H4 (cell line): Measurements from ENCODE around the gene CDH12. TPM values are rescaled to one million over a fixed set of nuclear protein-coding genes. Genes with fewer than 3 reads are reported as not detected.
"Not testable (repeated sequence)": the region's sequence is repeated elsewhere in the genome, so short reads cannot be mapped to it uniquely, and the experiment has no call there.

Source experiments
- DNase-seq: peaks from one replicate; pipeline ENCODE4 v3.0.0-alpha.2; 2015; ENCODE audit warnings: low spot score
- total RNA-seq: library from RNA; depleted of rRNA; stranded (reverse); fragments of >200 nt; shearing (Covaris generic); gene quantifications from 2 replicates; pipeline ENCODE4 v1.2.3, GENCODE V29; 2014

The CDH12 gene
- total RNA-seq, 1 experiment from 2014 or later: 49.2 TPM

DNA sequence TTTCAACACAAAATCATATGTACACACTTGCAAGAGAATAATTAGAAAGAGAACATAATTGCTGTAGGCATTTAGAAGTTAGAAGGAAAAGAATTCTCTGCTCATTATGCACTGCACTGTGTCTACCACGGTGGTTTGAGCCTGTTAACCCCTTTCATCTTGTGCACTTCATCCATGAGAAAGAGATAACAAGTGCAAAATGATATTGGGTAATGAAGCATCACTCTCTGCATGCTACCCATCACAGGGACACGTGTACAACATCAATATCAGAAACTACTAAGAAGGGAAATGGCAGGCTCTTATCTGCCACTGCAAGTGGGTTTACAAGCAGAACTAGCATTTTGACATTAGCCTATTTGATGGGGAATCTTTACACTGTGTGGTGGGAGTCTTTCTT, 202.6 kb downstream of the CDH12 start:
- DNase-seq: no peak

- peak; percentile 24 for DNase-seq
Measured at GRCh38 chr5:22649074-22649473, 204.1 kb downstream of the CDH12 start.

GRCh38 chr5:22644859-22645258, 208.3 kb downstream of the CDH12 start:
- no peak for DNase-seq

GRCh38 chr5:22643356-22643755, 209.8 kb downstream of the CDH12 start:
- DNase-seq: no peak

- DNase-seq: no peak
Measured at GRCh38 chr5:22631683-22632082, 221.5 kb downstream of the CDH12 start.

- DNase-seq: no peak
Measured at GRCh38 chr5:22627029-22627428, 226.1 kb downstream of the CDH12 start.

DNA sequence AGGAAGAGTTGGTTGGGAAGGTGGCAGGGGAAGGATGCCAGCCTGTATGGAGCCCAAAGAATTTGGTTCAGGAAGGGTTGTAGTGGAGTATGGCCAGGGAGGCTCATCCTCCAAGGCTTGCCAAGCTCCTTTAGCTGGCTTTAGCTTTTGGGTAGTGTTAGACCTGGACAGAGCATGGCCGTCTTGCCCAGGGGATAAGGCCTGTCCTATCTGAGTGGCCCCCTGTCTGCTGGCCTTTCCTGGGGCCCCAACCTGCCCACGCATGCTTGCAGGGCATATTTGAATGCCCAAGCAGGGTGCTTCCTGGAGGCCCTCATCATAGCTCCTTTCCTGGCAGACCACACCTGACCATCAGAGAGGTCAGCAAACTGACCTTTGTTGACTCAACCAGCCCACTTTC, 227.7 kb downstream of the CDH12 start:
- no peak for DNase-seq

DNA sequence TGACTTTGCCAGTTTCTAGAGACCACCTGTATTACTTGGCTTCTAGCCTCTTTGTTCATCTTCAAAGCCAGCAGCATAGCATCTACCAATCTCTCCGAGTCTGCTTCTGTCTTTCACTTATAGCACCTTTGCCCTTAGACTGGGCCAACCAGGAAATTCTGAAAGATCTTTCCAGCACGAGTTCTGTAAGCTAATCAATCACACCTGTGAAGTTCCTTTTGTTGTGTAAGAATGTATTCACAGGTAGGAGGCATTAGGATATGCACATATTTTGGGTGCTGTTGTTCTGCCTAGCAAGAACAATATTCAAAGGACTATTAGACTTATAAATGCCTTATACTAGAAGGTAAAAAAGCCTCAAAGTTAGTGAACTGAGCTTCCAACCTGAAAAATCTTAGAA, 232.1 kb downstream of the CDH12 start:
- no peak for DNase-seq

- DNase-seq: no peak
Measured at GRCh38 chr5:22615964-22616363, 237.2 kb downstream of the CDH12 start.

GRCh38 chr5:22614486-22615094, 238.6 kb downstream of the CDH12 start:
- DNase-seq: no peak

GRCh38 chr5:22612928-22613327, 240.2 kb downstream of the CDH12 start:
- DNase-seq: no peak

DNA sequence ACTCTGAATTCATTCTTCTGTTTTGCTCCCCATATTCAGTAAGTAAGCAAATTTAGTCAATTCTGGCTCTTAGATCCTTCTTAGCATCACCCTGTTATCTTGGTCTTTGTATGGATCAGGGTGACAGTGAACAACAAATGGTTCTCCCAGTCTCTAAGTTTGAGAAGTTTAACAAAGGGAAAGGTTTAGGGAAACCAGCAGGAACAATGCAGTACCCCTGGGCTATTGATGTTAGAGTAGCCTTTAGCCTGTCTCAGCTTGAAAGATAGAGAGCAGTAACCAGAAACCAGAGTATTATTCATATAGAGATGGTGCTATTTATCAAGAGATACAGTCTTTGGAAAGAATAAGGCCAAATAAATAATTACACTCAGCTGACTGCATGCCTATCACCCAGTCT, 241.8 kb downstream of the CDH12 start:
- no peak for DNase-seq

- not testable (repeated sequence) for DNase-seq
Measured at GRCh38 chr5:22607498-22607897, 245.6 kb downstream of the CDH12 start.

DNA sequence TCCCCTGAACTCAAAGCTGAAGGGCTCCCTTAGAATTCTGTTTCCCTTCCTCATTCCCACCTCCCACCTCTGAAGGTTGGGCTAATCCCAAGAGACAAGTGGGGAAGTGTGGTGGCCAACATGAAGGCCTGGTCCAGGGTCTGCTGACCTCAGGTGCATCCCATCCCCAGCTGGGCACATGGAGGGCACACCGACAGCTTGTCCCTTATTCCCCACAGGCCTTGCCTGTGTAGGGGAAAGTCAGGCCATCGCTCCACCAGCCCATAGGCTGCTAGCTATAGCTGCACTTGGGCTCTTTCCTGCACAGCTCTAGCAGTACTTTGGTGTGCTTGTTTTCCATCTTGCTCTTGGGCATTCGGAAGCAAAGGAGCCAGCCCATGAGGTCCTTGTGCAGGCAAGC, 247.7 kb downstream of the CDH12 start:
- no peak for DNase-seq

DNA sequence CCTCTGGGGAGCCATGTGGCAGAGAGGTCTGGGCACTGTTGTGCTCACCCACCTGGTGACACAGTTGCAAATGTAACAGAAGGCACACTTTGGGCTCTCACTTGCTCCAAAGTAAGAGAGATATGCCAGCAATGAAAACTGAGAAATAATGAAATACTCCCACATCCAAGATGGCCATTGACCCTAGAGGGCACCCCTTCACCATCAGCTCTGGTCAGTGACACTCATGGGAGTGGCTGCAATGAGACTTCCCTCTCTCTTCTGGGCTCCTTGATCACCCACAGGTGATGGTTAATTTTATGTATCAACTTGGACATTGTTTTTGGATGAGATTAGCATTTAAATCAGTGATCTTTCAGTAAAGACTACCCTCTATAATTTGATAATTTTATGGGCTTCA, 248.4 kb downstream of the CDH12 start:
- DNase-seq: no peak

GRCh38 chr5:22598796-22599195, 254.3 kb downstream of the CDH12 start:
- no peak for DNase-seq

DNA sequence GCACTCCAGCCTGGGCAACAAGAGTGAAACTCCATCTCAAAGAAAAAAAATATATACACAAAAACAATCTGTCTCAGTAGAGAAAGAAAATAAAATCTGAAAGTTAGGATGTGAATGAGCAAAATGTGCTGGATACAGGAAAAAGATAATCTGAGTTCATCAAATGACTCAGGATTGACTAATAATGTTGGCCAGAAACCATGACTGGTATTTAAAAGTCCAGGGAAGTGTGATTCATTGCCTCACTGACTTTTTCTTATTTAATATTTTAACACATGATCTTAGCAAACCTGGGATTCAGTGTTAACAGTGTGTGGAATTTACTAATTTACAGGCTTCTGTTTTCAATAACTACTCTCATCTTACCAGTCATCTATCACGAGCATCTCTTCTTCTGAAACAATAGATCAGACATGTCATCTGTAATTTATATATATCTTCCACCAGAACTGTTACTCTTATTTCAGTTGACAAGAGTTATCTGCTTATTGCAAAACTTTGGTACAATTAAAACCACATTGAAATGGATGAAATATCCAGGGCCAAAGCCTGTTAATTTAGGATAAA, 256.7 kb downstream of the CDH12 start:
- peak; percentile 66 for DNase-seq

DNA sequence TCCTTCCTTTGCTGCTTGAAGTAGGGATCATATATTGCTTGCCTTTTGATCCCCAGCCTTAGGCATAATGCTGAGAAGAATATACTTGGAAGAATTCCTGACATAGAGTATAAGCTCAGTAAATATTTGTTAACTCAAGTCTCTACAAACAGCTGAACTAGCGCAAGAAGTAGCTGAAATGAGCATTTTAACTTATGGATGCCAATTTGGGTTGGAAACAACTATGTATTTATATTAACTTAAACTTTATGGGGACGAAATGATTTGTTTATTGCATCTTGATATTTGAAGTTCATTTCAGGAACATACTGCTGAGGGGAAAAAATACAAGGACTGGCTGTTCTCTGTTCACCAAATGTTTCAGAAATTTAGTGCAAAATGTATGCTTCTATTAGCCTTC, 258.7 kb downstream of the CDH12 start:
- no peak for DNase-seq

- no peak for DNase-seq
Measured at GRCh38 chr5:22593592-22593991, 259.6 kb downstream of the CDH12 start.

DNA sequence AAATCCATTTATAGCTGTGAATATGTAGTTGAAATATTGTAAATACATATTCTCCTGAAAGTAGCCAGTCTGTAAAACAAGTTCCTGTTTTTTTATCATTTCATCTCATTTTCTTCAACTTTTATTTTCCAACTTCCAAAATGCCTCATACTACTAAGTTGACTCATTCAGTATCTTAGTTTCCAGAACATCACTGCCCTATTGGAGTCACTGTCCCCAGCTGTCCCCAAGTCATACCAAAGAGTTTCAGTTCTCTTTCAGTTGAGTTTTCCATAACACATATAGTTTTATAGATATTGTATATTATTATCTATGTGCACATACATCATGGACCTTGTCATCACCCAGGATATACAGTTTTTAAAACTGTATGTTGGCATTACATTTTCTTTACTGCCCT, 261.7 kb downstream of the CDH12 start:
- no peak for DNase-seq

DNA sequence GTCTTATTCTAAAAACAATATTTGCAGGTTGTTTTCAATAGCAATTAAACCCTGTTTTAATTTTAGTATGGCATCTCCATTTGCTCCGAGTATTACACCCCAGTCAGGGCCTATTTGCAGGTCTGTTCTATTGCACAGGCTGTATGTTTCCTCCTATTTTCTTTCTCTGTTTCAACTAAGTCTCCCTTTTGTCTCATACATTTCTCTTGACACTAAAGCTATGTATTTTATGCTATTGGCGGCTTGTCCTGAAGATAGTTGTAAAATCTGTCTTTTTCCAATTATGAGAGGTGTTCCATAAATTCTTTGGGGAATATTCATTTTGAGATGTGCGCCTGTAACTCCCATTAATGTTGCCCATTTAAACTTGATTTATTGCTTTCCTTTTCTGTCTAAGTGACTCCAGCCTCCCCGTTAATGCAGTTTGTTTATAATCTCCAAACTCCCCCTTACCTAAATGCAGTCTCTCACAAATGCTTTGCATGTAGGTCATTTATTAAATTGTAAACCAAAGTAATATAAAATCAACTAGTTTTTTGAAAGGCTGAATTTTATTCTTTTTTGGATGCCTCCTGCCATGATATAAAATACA, 262.4 kb downstream of the CDH12 start:
- DNase-seq: no peak

DNA sequence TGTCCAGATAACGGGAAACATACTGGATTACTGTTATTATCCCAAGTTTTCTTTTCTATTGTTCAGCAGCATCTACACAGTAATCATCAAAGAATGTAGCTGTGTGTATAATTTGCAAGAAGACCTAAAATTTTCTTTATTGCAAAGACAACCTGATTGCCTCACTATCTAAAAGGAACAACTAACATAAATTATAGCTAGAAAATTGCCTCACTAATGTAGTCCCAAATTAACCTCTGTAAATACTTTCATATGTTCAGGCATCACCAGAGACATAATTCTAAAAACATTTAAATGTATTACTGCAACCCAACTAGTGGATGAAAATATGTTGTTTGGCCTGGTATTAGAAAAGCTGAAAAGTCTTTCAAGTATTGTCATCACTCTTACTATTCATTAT, 275.4 kb downstream of the CDH12 start:
- DNase-seq: no peak

DNA sequence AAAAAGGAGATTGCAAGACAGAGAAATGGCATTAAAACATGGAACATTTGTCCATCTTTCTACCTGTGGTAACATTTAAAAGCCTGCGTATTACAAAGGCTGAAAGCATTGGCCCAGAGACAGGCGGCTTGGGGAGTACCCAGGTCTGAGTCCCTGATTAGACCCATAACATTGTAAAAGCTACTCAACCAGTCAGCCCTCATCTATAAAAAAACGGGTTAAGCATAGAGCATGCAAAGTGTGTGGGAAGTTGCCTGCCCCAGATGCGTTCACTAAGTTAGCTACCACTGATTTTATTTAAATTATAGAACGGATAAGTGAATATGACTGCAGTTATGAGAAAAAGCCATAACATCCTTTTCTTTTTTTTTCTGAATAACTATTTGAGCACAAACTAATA, 276.1 kb downstream of the CDH12 start:
- no peak for DNase-seq

DNA sequence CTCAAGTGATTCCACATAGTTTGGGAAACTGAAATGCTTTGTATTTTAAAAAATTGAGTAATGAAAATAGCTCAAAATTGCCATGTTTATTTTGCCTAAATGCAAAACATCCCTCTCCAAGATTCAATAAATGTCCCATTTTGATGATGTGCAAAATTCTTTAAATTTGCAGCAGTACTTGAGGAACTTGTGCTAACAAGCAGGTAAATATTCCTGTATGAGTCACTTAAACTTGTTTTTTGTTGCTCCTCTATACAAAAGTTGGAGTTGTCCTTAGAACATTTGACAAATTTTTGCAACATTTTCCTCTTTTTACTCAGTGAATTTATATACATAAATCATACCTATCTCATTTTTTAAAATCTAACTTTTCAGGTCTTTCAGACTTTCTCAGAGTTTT, 280.2 kb downstream of the CDH12 start:
- DNase-seq: no peak
